SH-SY5Y (cell line): ENCODE measurements around the gene GJA1.

Experiments
- GATA2 ChIP-seq: IDR thresholded peaks from 2 replicates; pipeline ENCODE4 v1.6.1; 2011; ENCODE audit warnings: mild to moderate bottlenecking, low read depth, low read length
- GATA3 ChIP-seq: IDR thresholded peaks from 2 replicates; pipeline ENCODE4 v1.6.1; 2011; ENCODE audit warnings: low read depth, mild to moderate bottlenecking, low read length, moderate library complexity

- TF ChIP-seq GATA2 = no peak
- TF ChIP-seq GATA3 = no peak
Observed at GRCh38 chr6:121438869-121439268, 3.4 kb downstream of the GJA1 start.
